RWPE2 (cell line): ENCODE results near the gene AQP12A.

Experiments
- ATAC-seq: fragments of 200-7000 bp; cut with Tn5 transposase; 3 replicates; pipeline ENCODE4 v1.9.1; 2021; ENCODE audit warnings: low read depth
- DNase-seq: peaks from one replicate; pipeline ENCODE4 v3.0.0-alpha.2; 2020; ENCODE audit warnings: low spot score
- H3K27ac ChIP-seq: fragments of 450-650 bp; 2 replicates; pipeline ENCODE4 v1.5.1; 2017; ENCODE audit warnings: mild to moderate bottlenecking; ENCODE audit not compliant: poor library complexity, severe bottlenecking
- H3K27me3 ChIP-seq: fragments of 250-450 bp; sonication (Bioruptor Pico); 2 replicates; pipeline ENCODE4 v1.5.1; 2021; ENCODE audit warnings: mild to moderate bottlenecking, moderate library complexity; ENCODE audit not compliant: insufficient read depth, poor library complexity, severe bottlenecking
- H3K36me3 ChIP-seq: fragments of 250-450 bp; sonication (Bioruptor Pico); 2 replicates; pipeline ENCODE4 v1.5.1; 2020; ENCODE audit warnings: low read depth, mild to moderate bottlenecking, moderate library complexity
- H3K4me1 ChIP-seq: fragments of 250-450 bp; sonication (Bioruptor Pico); 2 replicates; pipeline ENCODE4 v1.5.1; 2021; ENCODE audit warnings: mild to moderate bottlenecking, moderate library complexity; ENCODE audit not compliant: insufficient read depth, poor library complexity, severe bottlenecking
- H3K4me3 ChIP-seq: fragments of 250-450 bp; sonication (Bioruptor Pico); 2 replicates; pipeline ENCODE4 v1.5.1; 2021; ENCODE audit warnings: mild to moderate bottlenecking, moderate library complexity; ENCODE audit not compliant: severe bottlenecking
- H3K9me3 ChIP-seq: fragments of 250-450 bp; sonication (Bioruptor Pico); 2 replicates; pipeline ENCODE4 v1.5.1; 2021; ENCODE audit warnings: mild to moderate bottlenecking, moderate library complexity; ENCODE audit not compliant: severe bottlenecking
- CTCF ChIP-seq: fragments of 450-650 bp; IDR thresholded peaks from one replicate; pipeline ENCODE4 v1.5.1; 2017; ENCODE audit warnings: mild to moderate bottlenecking, moderate library complexity; ENCODE audit not compliant: poor library complexity, severe bottlenecking

AQP12A gene

DNA sequence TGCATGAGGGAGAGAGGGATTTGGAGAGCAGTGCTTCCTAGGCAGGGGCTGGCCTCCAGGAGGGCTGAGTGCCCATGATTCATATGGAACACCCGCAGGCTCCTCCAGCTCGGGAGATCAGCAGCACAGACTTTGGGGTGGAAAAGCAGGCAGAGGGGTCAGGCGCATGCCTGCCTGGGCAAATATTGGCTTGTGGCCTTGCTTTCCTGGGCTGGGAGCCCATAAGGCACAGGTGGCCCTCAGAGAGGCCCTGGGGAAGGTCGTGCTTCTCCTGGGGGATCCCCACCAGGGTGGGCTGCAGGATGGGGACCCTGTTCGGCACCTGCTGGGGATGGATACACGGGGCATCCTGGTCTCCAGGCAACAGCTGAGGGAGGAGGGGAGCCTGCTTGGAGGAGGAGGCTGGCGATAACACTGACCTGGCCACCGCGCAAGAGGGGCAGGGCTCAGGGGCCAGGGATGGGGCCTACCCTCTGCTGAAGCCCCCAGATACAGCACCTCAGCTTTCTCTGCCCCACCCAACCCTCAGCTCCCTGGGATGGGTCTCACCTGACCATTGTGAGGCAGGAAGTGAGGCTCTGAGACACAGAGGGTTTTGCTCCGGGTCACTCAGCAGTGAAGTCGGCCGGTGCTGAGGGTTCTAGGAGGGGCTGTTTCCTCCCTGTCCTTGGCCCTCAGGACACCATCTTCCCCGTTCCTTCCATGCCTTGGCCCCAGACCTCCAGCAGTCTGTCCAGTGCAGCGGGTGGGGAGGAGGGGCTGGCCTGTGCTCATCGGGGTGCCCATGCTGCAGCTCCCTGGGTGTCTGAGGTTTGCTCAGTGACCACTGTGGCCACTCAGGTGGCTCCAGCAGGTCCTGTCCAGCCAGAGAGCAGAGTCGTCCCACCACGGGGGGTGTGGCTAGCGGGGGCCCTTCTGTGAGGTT is 12.0 kb downstream of the AQP12A start:
- ATAC-seq = 0 out of 3 replicates have a peak, but pooled peaks have one; percentile 24

GRCh38 chr2:240704651-240705050 is 13.0 kb downstream of the AQP12A start:
- H3K27me3 ChIP-seq = peaks cover 49% of the 10 kb centered on the region

More for the DNA sequence above, 12.0 kb downstream of the AQP12A start:
- Histone ChIP-seq H3K4me3 (no peak overlapping the region), H3K27me3 (peaks cover 41% of the 10 kb centered on the region), H3K4me1 (no peaks in the 10 kb centered on the region), H3K9me3 (no peaks in the 10 kb centered on the region), H3K36me3 (no peaks in the 10 kb centered on the region), H3K27ac (no peak overlapping the region)
- no peak for TF ChIP-seq CTCF
- DNase-seq = no peak

GRCh38 chr2:240705204-240705791 is 13.6 kb downstream of the AQP12A start:
- no peak for TF ChIP-seq CTCF
- Histone ChIP-seq H3K36me3 (no peaks in the 10 kb centered on the region), H3K4me1 (no peaks in the 10 kb centered on the region), H3K27me3 (peaks cover 49% of the 10 kb centered on the region), H3K9me3 (no peaks in the 10 kb centered on the region), H3K4me3 (no peak overlapping the region), H3K27ac (no peak overlapping the region)
- DNase-seq = no peak
- no peak for ATAC-seq

More at GRCh38 chr2:240704651-240705050, 13.0 kb downstream of the AQP12A start:
- no peak overlapping the region for H3K4me3 ChIP-seq
- H3K4me1 ChIP-seq = no peaks in the 10 kb centered on the region
- H3K9me3 ChIP-seq = no peaks in the 10 kb centered on the region
- H3K27ac ChIP-seq = no peak overlapping the region
- no peak for ATAC-seq
- no peaks in the 10 kb centered on the region for H3K36me3 ChIP-seq
- TF ChIP-seq CTCF = no peak
- no peak for DNase-seq

- TF ChIP-seq CTCF = no peak
- H3K9me3 ChIP-seq = no peaks in the 10 kb centered on the region
- DNase-seq = no peak
- H3K4me1 ChIP-seq = no peaks in the 10 kb centered on the region
- H3K27me3 ChIP-seq = peaks cover 49% of the 10 kb centered on the region
- no peak overlapping the region for H3K27ac ChIP-seq
- ATAC-seq = no peak
- no peaks in the 10 kb centered on the region for H3K36me3 ChIP-seq
- H3K4me3 ChIP-seq = no peak overlapping the region
Measured at GRCh38 chr2:240707043-240707756, 15.5 kb downstream of the AQP12A start.
